HG02798 (cell line): ENCODE measurements around the gene CHRNE.

ENCODE experiments used
- ATAC-seq: cut with Tn5 transposase; IDR thresholded peaks from one replicate; pipeline ENCODE4 v1.9.1; 2021; ENCODE audit warnings: mild to moderate bottlenecking; ENCODE audit not compliant: unreplicated experiment, poor library complexity

Gene CHRNE

GRCh38 chr17:4903051-4903818 lies at the start of gene CHRNE:
CHRNE (minus strand) TSS chr17:4903098; CDS start chr17:4903063, 35 bp downstream.
- ATAC-seq: no peak

DNA sequence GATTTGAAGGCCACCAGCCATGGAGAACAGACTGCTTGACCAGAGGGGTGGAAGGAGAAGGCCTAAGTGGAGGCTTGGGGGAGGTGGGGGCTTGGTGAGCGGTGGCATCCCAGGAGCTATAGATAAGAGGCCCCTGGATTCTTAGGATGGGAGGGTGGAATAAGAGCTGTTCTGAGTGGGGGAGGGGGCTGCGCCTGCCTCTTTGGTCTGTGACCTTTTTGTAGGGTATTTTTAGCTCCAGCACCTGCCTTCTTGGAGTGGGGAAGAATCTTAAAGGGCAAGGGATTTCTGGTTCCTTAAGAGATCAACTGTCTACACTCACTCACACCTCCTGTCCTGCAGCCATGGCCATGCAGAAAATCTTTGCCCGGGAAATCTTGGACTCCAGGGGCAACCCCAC lies 48.6 kb upstream of the CHRNE start:
- no peak for ATAC-seq

- no peak for ATAC-seq
Observed at GRCh38 chr17:4950746-4951204, 47.9 kb upstream of the CHRNE start, which contains the start of gene ENO3. ENO3 (plus strand) TSS chr17:4951119; CDS start chr17:4951830, 711 bp downstream.

DNA sequence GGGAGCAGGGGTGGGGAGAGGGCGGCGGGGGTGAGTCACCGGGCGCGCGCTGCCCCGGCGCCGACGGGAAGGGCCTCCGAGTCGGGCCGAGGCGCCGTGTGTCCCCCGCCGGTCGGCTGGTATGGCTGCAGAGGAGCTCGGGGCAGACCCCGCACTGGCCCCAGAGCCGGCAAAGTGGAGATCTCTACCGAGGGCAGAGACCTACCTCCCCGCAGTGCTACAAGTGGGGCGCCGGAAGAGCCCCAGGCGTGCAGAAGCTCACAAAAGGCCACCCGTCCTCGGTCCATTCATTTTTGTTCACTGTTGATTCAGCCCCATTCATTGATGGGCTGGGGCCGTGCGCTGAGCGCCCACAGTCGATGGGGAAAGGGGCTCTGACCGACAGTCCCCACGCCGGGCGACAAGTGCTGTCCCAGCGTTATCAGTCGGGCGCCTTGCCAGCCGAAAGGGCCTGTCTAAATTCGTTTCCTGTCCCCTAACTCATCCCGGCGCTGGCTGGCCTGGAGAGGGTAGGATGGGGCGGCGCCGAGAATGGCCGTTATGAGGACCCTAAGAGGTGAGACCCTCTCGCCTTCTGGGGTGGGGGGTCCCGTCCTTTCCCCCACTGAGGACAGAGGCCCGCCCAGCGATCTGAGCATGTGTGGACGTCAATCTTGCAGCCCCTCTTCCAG lies 47.3 kb upstream of the CHRNE start:
- ATAC-seq: peak; percentile 9

DNA sequence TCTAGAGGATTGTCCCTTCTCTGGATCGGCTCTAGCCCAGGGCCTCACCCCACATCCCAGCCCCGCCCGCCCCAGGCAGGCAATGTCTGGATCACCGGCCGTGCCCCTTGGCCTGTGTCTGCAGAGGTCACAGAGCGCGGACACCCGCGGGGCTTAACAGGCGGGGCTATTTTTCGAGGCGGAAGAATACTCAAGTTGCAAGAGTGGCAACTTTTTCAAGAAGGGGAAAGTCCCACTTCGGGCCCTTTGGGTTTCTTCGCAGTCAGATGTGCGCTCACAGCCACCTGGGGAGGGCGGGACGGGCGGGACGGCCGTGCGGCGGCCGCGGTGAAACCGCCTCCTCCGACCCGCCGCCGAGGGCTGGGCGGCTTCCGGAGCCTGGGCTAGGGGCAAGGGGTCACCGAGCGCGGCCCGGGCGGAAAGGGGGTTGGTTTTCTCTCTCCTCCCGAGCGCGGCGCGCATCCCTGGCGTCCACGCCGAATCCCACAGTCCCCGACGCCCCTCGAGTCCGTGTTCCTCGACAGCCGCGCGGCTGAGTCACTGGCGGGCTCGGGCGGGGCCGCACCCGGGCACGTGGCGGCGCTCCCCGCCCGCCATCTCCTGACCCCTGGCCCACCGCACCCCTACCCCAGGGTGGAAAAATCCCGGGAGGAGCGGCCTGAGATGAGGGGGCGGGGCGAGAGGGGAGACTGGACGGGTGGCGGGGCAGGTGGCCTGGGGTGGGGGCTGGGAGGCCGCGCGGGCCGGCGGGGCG lies 46.6 kb upstream of the CHRNE start:
- peak; percentile 32 for ATAC-seq

DNA sequence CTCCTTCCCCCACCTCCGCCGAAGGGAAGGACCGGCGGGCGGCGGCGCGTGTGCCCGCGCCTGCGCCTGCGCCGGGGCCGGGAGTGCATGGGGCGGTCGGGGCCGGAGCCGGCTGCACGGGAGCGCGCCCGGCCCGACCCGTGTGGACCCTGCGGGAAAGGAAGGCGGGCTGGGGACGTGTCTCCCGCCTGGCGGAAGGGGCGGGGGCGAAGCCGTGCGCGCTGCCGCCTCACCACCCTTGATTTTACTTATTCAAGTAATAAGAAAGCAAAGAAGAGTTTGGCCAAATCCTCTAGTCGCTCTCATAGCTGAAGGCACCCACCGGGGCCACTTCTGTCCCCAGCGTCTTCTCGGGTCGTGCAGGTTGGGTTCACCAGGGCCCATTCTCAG lies 46.0 kb upstream of the CHRNE start:
- ATAC-seq: peak; percentile 50

GRCh38 chr17:4948166-4948930 lies 45.5 kb upstream of the CHRNE start, which contains the start of gene PFN1:
PFN1 (minus strand) TSS chr17:4948530; CDS start chr17:4948394, 136 bp downstream.
- peak; percentile 20 for ATAC-seq

DNA sequence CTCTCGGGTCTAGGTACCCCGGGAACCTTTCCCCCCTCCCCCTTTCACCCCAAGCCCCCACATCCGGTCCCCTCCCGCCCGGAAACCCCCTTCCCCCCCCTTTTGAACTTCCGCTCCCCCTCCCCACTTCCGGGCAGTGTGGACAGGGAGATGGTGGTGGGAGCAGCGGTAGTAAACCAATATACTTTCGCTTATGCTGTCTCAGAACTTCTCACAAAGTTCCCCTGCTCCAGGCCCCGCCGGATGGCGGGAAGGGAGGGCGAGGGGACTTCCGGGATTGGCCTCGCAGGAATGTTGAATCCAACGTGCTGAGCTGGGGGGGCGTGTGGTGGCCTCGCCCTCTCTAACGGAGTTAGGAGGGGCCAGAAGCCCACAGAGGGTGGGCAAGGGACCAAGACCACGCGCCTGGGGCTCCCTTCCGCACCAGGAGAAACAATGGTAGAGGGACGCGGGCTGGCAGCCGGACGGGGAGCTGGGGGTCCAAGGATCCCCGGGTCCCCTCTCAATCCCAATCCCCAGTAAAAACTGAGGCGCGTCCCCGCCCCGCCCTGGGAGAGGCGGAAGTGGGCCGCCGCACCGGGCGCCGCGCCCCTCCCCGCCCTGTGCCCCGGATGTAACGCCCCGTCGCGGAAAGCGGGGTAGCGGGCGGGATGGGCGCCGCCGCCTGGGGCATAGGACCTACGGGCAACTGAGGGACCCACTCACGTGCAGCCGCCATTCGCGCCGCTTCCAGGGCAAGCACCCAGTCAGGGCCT lies 44.7 kb upstream of the CHRNE start:
- ATAC-seq: peak; percentile 20

- ATAC-seq: no peak
Observed at GRCh38 chr17:4947010-4947410, 44.1 kb upstream of the CHRNE start.

DNA sequence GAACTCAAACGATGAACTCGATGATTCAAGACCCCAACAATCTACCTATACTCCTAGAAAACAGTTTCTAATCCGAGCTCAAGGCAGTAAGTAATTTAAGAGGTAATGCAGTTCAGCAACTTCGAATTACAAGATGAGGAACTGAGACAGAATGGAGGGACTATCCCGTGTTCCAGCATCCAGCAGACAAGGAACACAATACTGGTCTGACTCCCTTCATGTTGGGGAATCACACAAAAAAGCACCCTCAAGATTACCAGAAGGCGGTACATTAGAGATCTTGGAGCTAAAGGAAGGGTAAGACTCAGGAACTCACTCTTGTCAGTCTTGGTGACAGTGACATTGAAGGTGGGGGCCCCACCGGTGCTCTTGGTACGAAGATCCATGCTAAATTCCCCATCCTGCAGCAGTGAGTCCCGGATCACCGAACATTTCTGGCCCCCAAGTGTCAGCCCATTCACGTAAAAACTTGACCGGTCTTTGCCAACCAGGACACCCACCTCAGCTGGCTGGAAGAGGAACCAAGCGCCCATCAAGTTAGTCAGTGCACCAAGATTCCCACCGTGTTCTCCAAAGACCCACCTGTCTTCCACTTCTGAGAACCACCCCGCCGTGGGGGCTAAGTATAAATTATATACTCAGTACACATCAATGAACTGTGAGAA lies 43.5 kb upstream of the CHRNE start:
- ATAC-seq: no peak

DNA sequence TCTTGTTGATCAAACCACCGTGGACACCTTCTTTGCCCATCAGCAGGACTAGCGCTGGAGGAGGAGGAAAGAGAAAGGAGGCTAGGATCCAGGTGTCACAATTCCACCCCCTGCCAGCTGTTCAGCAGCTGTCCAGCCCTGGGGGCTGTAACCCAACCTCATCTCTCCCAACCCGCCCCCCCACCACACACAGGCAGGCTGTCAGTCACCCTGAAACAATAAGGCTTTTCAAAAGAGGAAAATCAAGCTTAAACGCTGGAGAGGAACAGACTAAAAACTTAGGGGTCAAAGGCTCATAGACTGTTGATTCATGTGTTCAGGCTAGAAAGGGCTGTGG lies 43.0 kb upstream of the CHRNE start:
- no peak for ATAC-seq

DNA sequence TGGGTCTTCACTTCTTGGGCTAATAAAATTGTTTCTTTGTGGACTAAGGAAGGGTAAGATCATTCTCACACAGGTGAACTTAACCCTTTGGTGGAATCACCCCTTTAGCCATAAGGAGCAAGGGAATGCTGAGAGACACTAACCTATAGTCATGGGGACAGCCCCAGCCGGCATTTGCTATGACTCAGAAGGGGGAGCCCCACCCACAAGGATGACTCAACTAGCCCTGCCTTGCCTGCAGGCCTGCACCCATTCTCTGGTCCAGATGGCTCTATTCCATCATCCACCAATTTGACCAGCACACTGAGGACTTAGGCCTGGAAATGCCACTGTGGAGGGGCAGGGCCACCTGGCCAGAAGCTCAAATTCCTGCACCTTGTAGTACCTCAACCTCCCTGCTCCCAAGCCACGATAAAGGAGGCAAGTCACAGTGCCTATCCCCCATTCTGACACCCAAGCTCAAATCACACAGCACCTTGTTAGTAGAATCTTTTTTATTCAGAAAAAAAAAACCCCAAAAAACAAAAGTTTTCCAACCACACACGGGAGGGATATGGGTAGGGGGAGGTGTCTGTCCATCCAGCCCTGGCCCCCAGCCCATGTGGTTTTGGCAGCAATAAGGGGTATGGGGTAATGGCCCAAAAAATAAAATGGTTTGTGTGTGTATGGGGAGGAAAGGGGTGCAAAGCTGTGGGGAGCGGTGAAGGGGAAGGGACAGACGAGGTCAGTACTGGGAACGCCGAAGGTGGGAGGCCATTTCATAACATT lies 42.5 kb upstream of the CHRNE start:
- peak; percentile 28 for ATAC-seq

DNA sequence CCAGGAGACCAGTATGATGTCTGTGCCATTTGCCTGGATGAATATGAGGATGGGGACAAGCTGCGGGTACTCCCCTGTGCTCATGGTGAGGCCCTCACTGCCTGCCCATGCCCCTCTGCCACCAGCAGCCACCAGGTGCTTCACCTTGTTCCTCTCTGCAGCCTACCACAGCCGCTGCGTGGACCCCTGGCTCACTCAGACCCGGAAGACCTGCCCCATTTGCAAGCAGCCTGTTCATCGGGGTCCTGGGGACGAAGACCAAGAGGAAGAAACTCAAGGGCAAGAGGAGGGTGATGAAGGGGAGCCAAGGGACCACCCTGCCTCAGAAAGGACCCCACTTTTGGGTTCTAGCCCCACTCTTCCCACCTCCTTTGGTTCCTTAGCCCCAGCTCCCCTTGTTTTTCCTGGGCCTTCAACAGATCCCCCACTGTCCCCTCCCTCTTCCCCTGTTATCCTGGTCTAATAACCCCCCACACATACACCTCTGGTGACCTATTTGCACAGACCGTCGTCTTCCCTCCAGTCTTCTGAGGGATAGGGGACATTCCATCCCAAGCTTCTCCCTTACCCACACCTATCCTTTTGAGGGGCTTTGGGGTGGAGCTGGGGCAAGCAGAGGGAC lies 41.8 kb upstream of the CHRNE start:
- ATAC-seq: no peak

GRCh38 chr17:4944163-4944553 lies 41.3 kb upstream of the CHRNE start:
- ATAC-seq: no peak

DNA sequence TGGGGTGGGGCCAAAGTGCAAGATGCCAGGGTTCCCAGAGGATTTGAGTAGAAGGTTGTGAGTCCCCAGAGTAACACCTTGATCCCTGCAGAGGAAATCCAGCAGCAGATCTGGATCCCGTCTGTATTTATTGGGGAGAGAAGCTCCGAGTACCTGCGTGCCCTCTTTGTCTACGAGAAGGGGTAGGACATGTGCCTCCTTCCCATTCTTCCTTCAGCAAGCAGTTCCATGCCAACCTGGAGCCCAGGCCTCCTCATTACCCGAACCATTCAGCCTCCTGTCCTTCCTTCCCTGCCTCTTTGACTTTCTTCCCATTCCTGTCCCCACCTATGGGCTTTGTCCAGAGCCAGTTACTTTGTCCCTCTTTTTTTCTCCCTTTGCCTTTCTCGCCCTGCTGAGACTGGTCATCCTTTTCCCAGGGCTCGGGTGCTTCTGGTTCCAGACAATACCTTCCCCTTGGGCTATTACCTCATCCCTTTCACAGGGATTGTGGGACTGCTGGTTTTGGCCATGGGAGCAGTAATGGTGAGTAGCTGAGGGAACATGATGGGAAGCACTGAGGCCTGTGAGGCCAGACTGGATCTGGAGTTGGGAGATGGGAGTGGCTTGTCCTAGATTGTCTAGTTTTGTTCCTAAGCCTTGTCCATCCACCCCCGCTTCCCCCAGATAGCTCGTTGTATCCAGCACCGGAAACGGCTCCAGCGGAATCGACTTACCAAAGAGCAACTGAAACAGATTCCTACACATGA lies 40.0 kb upstream of the CHRNE start:
- no peak for ATAC-seq

GRCh38 chr17:4941319-4941610 lies 38.4 kb upstream of the CHRNE start:
- ATAC-seq: no peak

- ATAC-seq: no peak
Observed at GRCh38 chr17:4940555-4941318, 37.8 kb upstream of the CHRNE start.
